SU-DHL-6 (cell line): Measurements from ENCODE around the gene TBPL1.

Experiments used
- CTCF ChIP-seq: fragments of 200-600 bp; sonication (generic); IDR thresholded peaks from one replicate; pipeline ENCODE4 v1.5.1; 2017; ENCODE audit warnings: antibody characterized with exemption, mild to moderate bottlenecking, low read length, moderate library complexity; ENCODE audit not compliant: insufficient read depth, poor library complexity, severe bottlenecking
- EZH2phosphoT487 ChIP-seq: fragments of 200-600 bp; sonication (generic), shearing (Covaris generic); conservative IDR thresholded peaks from 2 replicates; pipeline ENCODE4 v1.6.1; 2018; ENCODE audit warnings: mild to moderate bottlenecking, antibody characterized with exemption, low read length, moderate library complexity, mixed read lengths

DNA sequence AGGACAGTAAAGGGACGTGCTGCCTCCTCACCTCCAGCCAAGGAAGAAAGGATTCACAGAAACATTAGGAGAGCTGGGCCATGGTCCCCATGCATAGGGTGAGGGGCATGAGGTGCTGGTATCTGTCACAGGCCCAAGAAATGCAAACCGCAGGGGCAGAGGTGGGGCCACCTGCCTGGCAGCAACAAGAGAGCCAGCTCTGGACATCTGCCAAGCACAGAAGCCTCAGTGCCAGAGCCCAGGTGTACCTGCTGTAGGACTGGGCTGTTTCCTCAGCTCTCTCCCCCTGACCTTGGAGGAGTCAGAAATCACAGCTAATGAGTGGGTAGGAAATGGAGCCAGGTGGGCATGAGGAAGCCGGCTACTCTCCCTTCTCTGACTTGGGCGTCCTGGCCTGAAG is 54.1 kb downstream of the TBPL1 start:
- TF ChIP-seq CTCF (no peak), EZH2phosphoT487 (no peak)
